OCI-LY1 (cell line): ENCODE data around the gene P2RY2.

Experiments used
- CTCF ChIP-seq: fragments of 200-600 bp; sonication (generic), shearing (Covaris generic); IDR thresholded peaks from 2 replicates; pipeline ENCODE4 v1.5.1; 2017; ENCODE audit warnings: mild to moderate bottlenecking, antibody characterized with exemption, low read length, moderate library complexity, mixed read lengths
- EZH2 ChIP-seq: fragments of 200-600 bp; sonication (generic), shearing (Covaris generic); IDR thresholded peaks from 2 replicates; pipeline ENCODE4 v1.8.0; 2017; ENCODE audit warnings: borderline replicate concordance, mixed run types, mild to moderate bottlenecking, antibody characterized with exemption, low read length, moderate library complexity, mixed read lengths

GRCh38 chr11:73216465-73216864 lies 1.6 kb upstream of the P2RY2 start:
- TF ChIP-seq CTCF, result no peak
- TF ChIP-seq EZH2, result no peak
